ENCODE measurements around the gene MDC1. TPM values are rescaled to one million over a fixed set of nuclear protein-coding genes. Genes with fewer than 3 reads are reported as not detected.
A peak's percentile ranks its signal among the peaks of the same experiment; 100 is the strongest.

The MDC1 gene
- total RNA-seq, 1 experiment from 2014 or later = 77.6 TPM

GRCh38 chr6:30683980-30684338 is 33.1 kb downstream of the MDC1 start:
- Histone ChIP-seq H2AK5ac (ENCODE audit: insufficient read length, low read length) (no peak overlapping the region), H3K79me1 (ENCODE audit: insufficient read depth, low read depth, low read length, poor library complexity, severe bottlenecking) (no peaks in the 10 kb centered on the region), H4K20me1 (ENCODE audit: control insufficient read depth, insufficient read depth, insufficient read length) (no peaks in the 10 kb centered on the region), H3K4me2 (ENCODE audit: insufficient read depth, insufficient read length, low read length) (peak overlapping the region; percentile 40), H3T11ph (ENCODE audit: low read length) (no peak overlapping the region), H2BK15ac (ENCODE audit: low read depth, low read length) (no peak overlapping the region), H3K23me2 (ENCODE audit: insufficient read length, low read depth, low read length, poor library complexity, severe bottlenecking) (peaks cover 22% of the 10 kb centered on the region), H3K9ac (ENCODE audit: extremely low read depth, insufficient read length, low read length) (no peak overlapping the region), H3K4ac (ENCODE audit: low read depth, low read length) (no peak overlapping the region), H4K8ac (replicated peaks; ENCODE audit: insufficient read length, low read depth, low read length) (no peak overlapping the region), H2BK5ac (ENCODE audit: insufficient read length, low read length) (no peak overlapping the region), H3K9me3 (ENCODE audit: control insufficient read depth, low read depth, low read length) (no peaks in the 10 kb centered on the region), H3K27ac (ENCODE audit: insufficient read length, low read depth, low read length) (no peak overlapping the region), H4K91ac (ENCODE audit: insufficient read length, low read depth, low read length) (no peak overlapping the region), H2AFZ (ENCODE audit: low read length) (no peak overlapping the region), H2BK120ac (ENCODE audit: low read depth, low read length, poor library complexity, severe bottlenecking) (no peak overlapping the region), H3K14ac (ENCODE audit: insufficient read depth, low read length) (no peak overlapping the region), H3K4me1 (ENCODE audit: insufficient read depth, low read length) (peaks cover 14% of the 10 kb centered on the region; the same call in 1 of the 2 replicates), H3K56ac (ENCODE audit: insufficient read length, low read depth, low read length) (no peak overlapping the region), H2BK20ac (ENCODE audit: low read depth, low read length, poor library complexity, severe bottlenecking) (no peak overlapping the region), H2BK12ac (ENCODE audit: insufficient read length, low read depth, low read length) (no peak overlapping the region), H3K18ac (ENCODE audit: insufficient read length, low read depth, low read length) (no peak overlapping the region), H3K79me2 (ENCODE audit: insufficient read depth, low read length) (peaks cover 2% of the 10 kb centered on the region; the same call in 1 of the 2 replicates), H3K27me3 (ENCODE audit: insufficient read depth, low read length) (no peaks in the 10 kb centered on the region), H4K5ac (ENCODE audit: insufficient read length, low read depth, low read length) (no peak overlapping the region), H3K23ac (ENCODE audit: insufficient read length, low read depth, low read length) (no peak overlapping the region)
- Mint-ChIP-seq H3K4me1 (peaks cover 69 to 73% of the 10 kb centered on the region in 2 experiments), H3K36me3 (ENCODE audit: insufficient read depth in 1 of 3, low read depth in 3 of 3) (peaks cover 7 to 24% (median 19%) of the 10 kb centered on the region in 3 experiments; a peak in 6 of 7 replicates), H3K9me3 (no peaks in the 10 kb centered on the region; a peak in 1 of 5 replicates), H3K27me3 (ENCODE audit: low read depth) (peaks cover 3% of the 10 kb centered on the region; the same call in 1 of the 2 replicates), H3K27ac (peak overlapping the region in 2 of 3 experiments; percentile 6 to 36; a peak in 4 of 7 replicates), H3K4me3 (peak overlapping the region; percentile 35 to 73)
- TF ChIP-seq CTCF (conservative IDR thresholded peaks at IDR 0.05) = no peak
- DNase-seq = no peak
- no CpG with 5 or more reads among the region's 2 CpGs for WGBS (ENCODE audit: extremely low coverage, insufficient read length, low lambda C conversion rate)

All from H9 (cell line).